SKM-1 treated with dmso at 0.1 percent for 144 hours (cell line): Measurements from ENCODE around the gene SACM1L.
"Not testable (repeated sequence)": the region's sequence is repeated elsewhere in the genome, so short reads cannot be mapped to it uniquely, and the experiment has no call there.

ENCODE experiments used
- DNase-seq: peaks from one replicate; lab custom pipeline; 2025; ENCODE audit not compliant: unreplicated experiment; lab: John Stamatoyannopoulos, UW

SACM1L gene

DNA sequence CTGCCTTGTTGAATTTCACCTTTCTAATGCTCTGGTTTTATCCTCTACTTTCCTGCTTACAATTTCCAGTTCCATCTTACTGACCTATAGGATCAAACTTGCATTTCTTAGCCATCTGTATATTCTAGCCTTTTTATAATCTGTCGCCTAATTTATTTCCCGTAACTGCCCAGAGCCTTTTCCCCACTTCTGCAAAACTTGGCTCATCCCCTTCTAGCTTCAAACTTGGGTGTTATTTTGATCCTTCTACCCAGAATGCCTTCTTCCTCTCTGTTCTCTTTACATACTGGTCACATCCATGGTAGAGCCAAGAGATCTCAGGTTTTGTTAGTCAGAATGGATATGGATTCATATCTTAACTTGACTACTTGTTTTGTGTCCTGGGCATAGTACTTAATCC lies 2.6 kb downstream of the SACM1L start:
- no peak for DNase-seq

DNA sequence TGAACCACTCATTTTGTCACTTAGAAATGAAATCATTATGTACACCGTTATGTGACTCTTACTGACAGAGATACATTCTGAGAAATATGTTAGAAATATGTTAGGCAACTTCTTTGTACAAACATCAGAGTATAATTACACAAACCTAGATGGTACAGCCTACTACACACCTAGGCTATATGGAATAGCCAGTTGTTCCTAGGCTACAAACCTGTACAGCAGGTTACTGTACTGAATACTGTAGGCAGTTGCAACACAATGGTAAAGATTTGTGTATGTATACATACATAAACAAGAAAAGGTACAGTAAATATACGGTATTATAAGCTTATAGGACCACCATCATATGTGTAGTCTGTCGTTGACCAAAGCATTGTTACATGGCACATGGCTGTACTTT lies 3.7 kb downstream of the SACM1L start:
- DNase-seq = no peak

- DNase-seq = no peak
Observed at GRCh38 chr3:45693941-45694521, 4.8 kb downstream of the SACM1L start.

GRCh38 chr3:45695166-45695565 lies 6.0 kb downstream of the SACM1L start:
- DNase-seq = not testable (repeated sequence)

GRCh38 chr3:45700570-45701073 lies 11.4 kb downstream of the SACM1L start:
- no peak for DNase-seq

- DNase-seq = no peak
Observed at GRCh38 chr3:45701172-45701867, 12.1 kb downstream of the SACM1L start.

DNA sequence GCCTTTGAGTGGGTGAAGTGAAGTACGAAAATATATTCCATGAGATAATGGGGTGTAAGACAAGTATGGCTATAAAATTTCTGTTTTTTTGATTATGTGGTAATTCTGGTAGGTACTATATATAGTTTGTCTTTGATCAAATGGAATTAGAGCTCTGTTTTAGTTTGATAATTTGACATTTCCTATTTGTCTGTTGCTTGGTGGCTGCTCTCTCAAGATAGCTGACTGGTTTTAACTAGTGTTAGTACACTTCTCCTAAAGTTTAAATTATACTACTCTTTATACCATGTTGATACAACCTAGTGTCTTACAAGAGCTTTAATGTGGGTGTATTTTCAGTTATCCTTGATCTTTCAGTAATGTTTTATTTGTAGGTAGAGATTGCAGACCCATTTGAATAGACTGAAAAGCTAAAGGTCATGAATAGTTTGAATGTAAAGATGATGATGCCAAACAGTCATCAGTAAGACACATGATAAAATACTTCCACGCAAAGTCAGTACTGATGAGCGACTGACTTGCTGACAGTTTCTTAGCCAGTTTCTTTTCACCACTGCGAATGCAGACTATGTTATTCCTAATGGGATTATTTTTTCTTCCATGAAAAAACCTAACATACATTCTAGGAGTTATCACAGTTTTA lies 15.2 kb downstream of the SACM1L start:
- no peak for DNase-seq

- DNase-seq = no peak
Observed at GRCh38 chr3:45705839-45706808, 16.9 kb downstream of the SACM1L start.

GRCh38 chr3:45711931-45712330 lies 22.7 kb downstream of the SACM1L start:
- no peak for DNase-seq

GRCh38 chr3:45712434-45713110 lies 23.4 kb downstream of the SACM1L start:
- DNase-seq = no peak

GRCh38 chr3:45715945-45716344 lies 26.7 kb downstream of the SACM1L start:
- no peak for DNase-seq

DNA sequence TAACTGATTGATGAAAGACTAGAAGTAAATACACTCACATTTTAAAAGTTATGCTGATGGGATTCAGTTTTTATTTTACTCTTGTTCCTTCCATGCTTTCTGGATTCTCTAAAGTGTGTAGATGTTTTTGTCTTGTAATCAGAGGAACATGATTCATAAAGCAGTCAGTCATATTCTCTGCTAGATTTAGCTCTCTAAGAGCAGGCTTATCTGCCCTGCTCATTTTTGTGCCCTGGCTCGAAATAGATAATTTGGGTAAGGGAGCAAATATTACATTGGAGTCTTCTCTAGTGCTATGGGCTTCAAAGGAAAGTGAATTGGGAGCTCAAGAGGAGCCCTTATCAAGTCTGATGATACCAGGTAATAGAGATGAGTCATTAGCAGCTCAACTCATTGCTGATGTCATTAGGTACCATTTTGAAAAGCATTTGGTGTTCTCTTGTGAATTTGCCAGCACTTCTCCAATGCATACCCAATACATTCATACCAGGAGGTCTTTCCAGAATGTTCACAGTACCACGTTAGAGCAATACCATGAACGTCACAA lies 27.7 kb downstream of the SACM1L start:
- no peak for DNase-seq

DNA sequence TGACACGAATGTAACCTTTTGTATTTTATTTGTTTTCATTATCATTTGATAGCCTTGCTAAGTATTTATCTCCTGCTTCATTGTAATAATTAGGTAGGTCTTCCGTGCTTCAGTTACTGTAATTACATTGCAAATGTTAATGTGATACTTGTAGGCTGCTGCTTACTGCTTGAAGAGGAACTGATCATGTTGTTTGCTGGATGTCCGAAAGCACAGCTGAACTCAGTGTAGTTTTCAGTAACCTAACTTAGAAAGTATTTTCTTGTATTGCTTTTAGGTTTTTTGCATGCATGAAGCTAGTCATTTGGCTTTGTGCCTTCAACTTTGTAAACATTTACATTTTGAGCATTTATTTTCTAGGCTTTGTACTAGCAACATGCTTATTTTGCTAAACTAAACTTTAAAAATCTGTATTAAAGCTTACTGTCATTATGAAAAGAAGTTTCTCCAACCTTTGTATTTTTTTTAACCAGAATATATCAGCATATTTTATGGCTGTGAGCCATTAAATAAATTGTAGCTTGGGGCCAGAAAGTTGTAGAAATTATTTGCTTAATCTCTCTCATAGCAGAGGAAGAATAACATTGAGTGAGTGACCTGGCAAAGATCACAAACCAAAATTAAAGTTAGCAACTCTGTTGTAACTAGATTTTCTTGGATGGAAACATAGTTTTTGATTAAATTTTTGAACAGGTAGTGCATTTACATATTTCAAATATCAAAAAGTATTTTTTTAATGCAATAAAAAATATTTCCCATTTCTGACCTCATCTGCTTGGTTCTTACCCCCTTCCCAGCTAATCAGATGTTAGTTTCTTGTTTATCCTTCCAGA lies 30.7 kb downstream of the SACM1L start:
- DNase-seq = no peak

- DNase-seq = peak; percentile 57
Observed at GRCh38 chr3:45724911-45725310, 35.7 kb downstream of the SACM1L start.

DNA sequence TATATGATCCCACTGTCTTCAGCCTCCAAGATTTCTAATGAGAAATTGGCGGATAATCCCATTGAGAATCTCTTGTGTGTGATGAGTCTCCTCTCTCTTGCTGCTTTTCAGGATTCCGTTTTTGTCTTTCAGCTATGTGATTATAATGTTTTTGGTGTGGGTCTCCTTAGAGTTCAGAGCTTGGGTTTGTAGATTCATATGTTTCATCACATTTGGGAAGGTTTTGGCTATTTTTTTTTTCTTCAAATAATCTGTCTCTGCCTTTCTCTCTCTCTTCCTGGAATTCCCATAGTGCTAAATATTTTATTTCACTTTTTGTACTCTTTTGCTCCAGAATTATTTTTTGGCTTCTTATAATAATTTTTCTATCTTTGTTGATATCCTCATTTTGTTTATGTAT lies 40.4 kb downstream of the SACM1L start:
- DNase-seq = no peak

- DNase-seq = no peak
Observed at GRCh38 chr3:45730409-45731154, 41.4 kb downstream of the SACM1L start.

GRCh38 chr3:45736707-45737106 lies 47.5 kb downstream of the SACM1L start:
- no peak for DNase-seq

- no peak for DNase-seq
Observed at GRCh38 chr3:45737234-45737633, 48.0 kb downstream of the SACM1L start.

DNA sequence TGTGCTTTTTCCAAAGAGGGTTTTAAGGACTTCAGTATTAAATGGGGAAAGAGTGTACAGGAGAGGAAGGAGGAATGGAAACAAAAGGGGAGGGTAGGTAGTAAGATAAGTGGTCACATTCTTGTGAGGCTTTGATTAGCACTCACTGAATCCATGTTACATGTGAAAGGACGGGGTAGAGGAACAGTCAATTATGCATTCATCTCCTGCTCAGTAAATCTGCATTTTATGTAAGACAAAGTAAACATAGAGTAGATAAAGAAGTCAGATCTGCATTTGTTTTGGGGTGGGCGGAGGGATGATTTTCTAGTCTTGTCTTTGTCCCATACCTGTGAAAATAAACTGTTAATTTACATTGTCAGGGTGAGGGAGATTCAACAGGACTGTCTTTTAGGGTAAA lies 50.8 kb downstream of the SACM1L start:
- DNase-seq = no peak
